ENCODE measurements around the gene APOC4.
A peak's percentile ranks its signal among the peaks of the same experiment; 100 is the strongest.
"Not testable (repeated sequence)": the region's sequence is repeated elsewhere in the genome, so short reads cannot be mapped to it uniquely, and the experiment has no call there.

Gene APOC4

DNA sequence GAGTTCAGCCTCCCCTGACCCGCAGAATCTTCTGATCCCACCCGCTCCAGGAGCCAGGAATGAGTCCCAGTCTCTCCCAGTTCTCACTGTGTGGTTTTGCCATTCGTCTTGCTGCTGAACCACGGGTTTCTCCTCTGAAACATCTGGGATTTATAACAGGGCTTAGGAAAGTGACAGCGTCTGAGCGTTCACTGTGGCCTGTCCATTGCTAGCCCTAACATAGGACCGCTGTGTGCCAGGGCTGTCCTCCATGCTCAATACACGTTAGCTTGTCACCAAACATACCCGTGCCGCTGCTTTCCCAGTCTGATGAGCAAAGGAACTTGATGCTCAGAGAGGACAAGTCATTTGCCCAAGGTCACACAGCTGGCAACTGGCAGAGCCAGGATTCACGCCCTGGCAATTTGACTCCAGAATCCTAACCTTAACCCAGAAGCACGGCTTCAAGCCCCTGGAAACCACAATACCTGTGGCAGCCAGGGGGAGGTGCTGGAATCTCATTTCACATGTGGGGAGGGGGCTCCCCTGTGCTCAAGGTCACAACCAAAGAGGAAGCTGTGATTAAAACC lies 37.5 kb upstream of the APOC4 start:
- Histone ChIP-seq H3K4me1 (peaks cover 8% of the 10 kb centered on the region; the same call in 1 of the 2 replicates), H3K9ac (no peak overlapping the region), H3K27ac (no peak overlapping the region), H4K20me1 (peaks cover 32% of the 10 kb centered on the region), H3K36me3 (peaks cover 49% of the 10 kb centered on the region), H3K4me3 (no peak overlapping the region), H3K27me3 (peaks cover 11% of the 10 kb centered on the region; the same call in 1 of the 2 replicates), H3K4me2 (no peak overlapping the region), H3K9me3 (no peaks in the 10 kb centered on the region)
- no peak for TF ChIP-seq Cebpa-rat (IDR thresholded peaks at IDR 0.05)

DNA sequence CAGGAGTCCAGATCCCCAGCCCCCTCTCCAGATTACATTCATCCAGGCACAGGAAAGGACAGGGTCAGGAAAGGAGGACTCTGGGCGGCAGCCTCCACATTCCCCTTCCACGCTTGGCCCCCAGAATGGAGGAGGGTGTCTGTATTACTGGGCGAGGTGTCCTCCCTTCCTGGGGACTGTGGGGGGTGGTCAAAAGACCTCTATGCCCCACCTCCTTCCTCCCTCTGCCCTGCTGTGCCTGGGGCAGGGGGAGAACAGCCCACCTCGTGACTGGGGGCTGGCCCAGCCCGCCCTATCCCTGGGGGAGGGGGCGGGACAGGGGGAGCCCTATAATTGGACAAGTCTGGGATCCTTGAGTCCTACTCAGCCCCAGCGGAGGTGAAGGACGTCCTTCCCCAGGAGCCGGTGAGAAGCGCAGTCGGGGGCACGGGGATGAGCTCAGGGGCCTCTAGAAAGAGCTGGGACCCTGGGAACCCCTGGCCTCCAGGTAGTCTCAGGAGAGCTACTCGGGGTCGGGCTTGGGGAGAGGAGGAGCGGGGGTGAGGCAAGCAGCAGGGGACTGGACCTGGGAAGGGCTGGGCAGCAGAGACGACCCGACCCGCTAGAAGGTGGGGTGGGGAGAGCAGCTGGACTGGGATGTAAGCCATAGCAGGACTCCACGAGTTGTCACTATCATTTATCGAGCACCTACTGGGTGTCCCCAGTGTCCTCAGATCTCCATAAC lies 36.4 kb upstream of the APOC4 start, which contains the start of gene APOE:
Gene APOE (plus strand): TSS at position 360 of the 724 bp plus-strand sequence. CDS start 829 bp downstream, outside the sequence.
- Histone ChIP-seq H3K4me3 (no peak within 1 kb of the TSS), H3K9ac (no peak within 1 kb of the TSS), H3K4me2 (no peak within 1 kb of the TSS), H3K27me3 (peaks cover 11% of the 10 kb centered on the region; the same call in 1 of the 2 replicates), H4K20me1 (peaks cover 21% of the 10 kb centered on the region), H3K4me1 (peaks cover 10% of the 10 kb centered on the region), H3K9me3 (no peaks in the 10 kb centered on the region), H3K27ac (no peak within 1 kb of the TSS), H3K36me3 (peaks cover 38% of the 10 kb centered on the region)
- no peak for TF ChIP-seq Cebpa-rat (IDR thresholded peaks at IDR 0.05)

DNA sequence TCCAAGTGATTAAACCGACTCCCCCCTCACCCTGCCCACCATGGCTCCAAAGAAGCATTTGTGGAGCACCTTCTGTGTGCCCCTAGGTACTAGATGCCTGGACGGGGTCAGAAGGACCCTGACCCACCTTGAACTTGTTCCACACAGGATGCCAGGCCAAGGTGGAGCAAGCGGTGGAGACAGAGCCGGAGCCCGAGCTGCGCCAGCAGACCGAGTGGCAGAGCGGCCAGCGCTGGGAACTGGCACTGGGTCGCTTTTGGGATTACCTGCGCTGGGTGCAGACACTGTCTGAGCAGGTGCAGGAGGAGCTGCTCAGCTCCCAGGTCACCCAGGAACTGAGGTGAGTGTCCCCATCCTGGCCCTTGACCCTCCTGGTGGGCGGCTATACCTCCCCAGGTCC lies 34.4 kb upstream of the APOC4 start:
- Histone ChIP-seq H3K4me1 (peaks cover 18% of the 10 kb centered on the region), H3K36me3 (peaks cover 18% of the 10 kb centered on the region), H3K27me3 (peaks cover 11% of the 10 kb centered on the region; the same call in 1 of the 2 replicates), H4K20me1 (peaks cover 10% of the 10 kb centered on the region), H3K4me2 (no peak overlapping the region), H3K4me3 (no peak overlapping the region), H3K27ac (no peak overlapping the region), H3K9ac (no peak overlapping the region), H3K9me3 (no peaks in the 10 kb centered on the region)
- no peak for TF ChIP-seq Cebpa-rat (IDR thresholded peaks at IDR 0.05)

DNA sequence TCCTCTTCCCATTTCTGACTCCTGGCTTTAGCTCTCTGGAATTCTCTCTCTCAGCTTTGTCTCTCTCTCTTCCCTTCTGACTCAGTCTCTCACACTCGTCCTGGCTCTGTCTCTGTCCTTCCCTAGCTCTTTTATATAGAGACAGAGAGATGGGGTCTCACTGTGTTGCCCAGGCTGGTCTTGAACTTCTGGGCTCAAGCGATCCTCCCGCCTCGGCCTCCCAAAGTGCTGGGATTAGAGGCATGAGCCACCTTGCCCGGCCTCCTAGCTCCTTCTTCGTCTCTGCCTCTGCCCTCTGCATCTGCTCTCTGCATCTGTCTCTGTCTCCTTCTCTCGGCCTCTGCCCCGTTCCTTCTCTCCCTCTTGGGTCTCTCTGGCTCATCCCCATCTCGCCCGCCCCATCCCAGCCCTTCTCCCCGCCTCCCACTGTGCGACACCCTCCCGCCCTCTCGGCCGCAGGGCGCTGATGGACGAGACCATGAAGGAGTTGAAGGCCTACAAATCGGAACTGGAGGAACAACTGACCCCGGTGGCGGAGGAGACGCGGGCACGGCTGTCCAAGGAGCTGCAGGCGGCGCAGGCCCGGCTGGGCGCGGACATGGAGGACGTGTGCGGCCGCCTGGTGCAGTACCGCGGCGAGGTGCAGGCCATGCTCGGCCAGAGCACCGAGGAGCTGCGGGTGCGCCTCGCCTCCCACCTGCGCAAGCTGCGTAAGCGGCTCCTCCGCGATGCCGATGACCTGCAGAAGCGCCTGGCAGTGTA lies 33.8 kb upstream of the APOC4 start:
- Histone ChIP-seq H3K9me3 (no peaks in the 10 kb centered on the region), H3K27ac (no peak overlapping the region), H3K9ac (no peak overlapping the region), H3K36me3 (peaks cover 11% of the 10 kb centered on the region), H3K4me1 (peaks cover 18% of the 10 kb centered on the region), H3K27me3 (peaks cover 11% of the 10 kb centered on the region; the same call in 1 of the 2 replicates), H4K20me1 (peaks cover 10% of the 10 kb centered on the region; the same call in 1 of the 2 replicates), H3K4me3 (no peak overlapping the region), H3K4me2 (no peak overlapping the region)
- no peak for TF ChIP-seq Cebpa-rat (IDR thresholded peaks at IDR 0.05)

DNA sequence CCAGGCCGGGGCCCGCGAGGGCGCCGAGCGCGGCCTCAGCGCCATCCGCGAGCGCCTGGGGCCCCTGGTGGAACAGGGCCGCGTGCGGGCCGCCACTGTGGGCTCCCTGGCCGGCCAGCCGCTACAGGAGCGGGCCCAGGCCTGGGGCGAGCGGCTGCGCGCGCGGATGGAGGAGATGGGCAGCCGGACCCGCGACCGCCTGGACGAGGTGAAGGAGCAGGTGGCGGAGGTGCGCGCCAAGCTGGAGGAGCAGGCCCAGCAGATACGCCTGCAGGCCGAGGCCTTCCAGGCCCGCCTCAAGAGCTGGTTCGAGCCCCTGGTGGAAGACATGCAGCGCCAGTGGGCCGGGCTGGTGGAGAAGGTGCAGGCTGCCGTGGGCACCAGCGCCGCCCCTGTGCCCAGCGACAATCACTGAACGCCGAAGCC lies 33.2 kb upstream of the APOC4 start:
- Histone ChIP-seq H3K9me3 (no peaks in the 10 kb centered on the region), H3K36me3 (peaks cover 9% of the 10 kb centered on the region; the same call in 1 of the 2 replicates), H3K4me1 (peaks cover 18% of the 10 kb centered on the region), H3K9ac (no peak overlapping the region), H3K27ac (no peak overlapping the region), H3K4me3 (no peak overlapping the region), H3K27me3 (peaks cover 11% of the 10 kb centered on the region; the same call in 1 of the 2 replicates), H3K4me2 (no peak overlapping the region), H4K20me1 (peaks cover 8% of the 10 kb centered on the region; the same call in 1 of the 2 replicates)
- no peak for TF ChIP-seq Cebpa-rat (IDR thresholded peaks at IDR 0.05)

DNA sequence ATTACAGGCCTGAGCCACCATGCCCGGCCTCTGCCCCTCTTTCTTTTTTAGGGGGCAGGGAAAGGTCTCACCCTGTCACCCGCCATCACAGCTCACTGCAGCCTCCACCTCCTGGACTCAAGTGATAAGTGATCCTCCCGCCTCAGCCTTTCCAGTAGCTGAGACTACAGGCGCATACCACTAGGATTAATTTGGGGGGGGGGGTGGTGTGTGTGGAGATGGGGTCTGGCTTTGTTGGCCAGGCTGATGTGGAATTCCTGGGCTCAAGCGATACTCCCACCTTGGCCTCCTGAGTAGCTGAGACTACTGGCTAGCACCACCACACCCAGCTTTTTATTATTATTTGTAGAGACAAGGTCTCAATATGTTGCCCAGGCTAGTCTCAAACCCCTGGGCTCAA lies 32.3 kb upstream of the APOC4 start:
- Histone ChIP-seq H3K9ac (no peak overlapping the region), H3K4me1 (peaks cover 26% of the 10 kb centered on the region), H3K27me3 (peaks cover 11% of the 10 kb centered on the region; the same call in 1 of the 2 replicates), H3K36me3 (no peaks in the 10 kb centered on the region), H3K27ac (no peak overlapping the region), H3K9me3 (no peaks in the 10 kb centered on the region), H3K4me2 (no peak overlapping the region), H3K4me3 (no peak overlapping the region), H4K20me1 (no peaks in the 10 kb centered on the region)
- TF ChIP-seq Cebpa-rat (IDR thresholded peaks at IDR 0.05): no peak

DNA sequence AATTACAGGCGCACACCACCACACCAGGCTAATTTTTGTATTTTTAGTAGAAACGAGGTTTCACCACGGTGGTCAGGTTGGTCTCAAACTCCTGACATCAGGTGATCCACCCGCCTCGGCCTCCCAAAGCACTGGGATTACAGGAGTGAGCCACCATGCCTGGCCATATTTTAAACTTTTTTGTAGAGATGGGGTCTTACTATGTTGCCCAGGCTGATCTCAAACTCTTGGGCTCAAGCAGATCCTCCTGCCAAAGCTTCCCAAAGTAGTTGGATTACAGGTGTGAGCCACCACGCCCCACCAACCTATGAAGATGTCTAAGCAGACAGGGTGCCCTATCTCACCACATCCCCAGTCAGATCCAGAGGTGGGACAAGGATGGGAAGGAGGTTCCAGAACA lies 30.1 kb upstream of the APOC4 start:
- not testable (repeated sequence) for H3K4me2 ChIP-seq, H3K36me3 ChIP-seq, H3K4me3 ChIP-seq, H4K20me1 ChIP-seq, H3K27me3 ChIP-seq, H3K9ac ChIP-seq, H3K27ac ChIP-seq, H3K9me3 ChIP-seq
- peaks cover 18% of the 10 kb centered on the region for H3K4me1 ChIP-seq

DNA sequence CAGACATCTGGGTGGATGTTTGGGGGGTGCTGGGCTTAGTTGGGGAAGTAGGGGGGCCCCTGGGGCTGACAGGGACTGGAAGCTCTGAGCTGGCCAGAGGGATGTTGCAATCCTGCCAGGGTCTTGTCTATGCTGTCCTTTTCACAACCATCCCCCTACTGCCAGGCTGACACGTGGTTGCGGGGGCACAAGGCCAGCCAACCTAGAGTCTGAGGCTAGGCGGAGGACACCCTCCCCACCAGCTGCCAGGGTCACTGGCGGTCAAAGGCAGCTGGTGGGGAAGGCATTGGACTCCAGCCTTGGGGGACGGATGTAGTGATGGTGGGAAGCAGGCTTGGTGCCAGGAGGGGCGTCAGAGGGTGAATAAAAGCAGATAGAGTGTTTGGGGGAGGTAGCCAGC lies 29.2 kb upstream of the APOC4 start:
- H3K4me3 ChIP-seq: no peak overlapping the region
- no peak for TF ChIP-seq Cebpa-rat (IDR thresholded peaks at IDR 0.05)
- H3K4me2 ChIP-seq: no peak overlapping the region
- H3K27ac ChIP-seq: no peak overlapping the region
- no peak overlapping the region for H3K9ac ChIP-seq
- no peaks in the 10 kb centered on the region for H3K36me3 ChIP-seq
- H4K20me1 ChIP-seq: no peaks in the 10 kb centered on the region
- no peaks in the 10 kb centered on the region for H3K27me3 ChIP-seq
- no peaks in the 10 kb centered on the region for H3K9me3 ChIP-seq
- H3K4me1 ChIP-seq: peaks cover 18% of the 10 kb centered on the region

DNA sequence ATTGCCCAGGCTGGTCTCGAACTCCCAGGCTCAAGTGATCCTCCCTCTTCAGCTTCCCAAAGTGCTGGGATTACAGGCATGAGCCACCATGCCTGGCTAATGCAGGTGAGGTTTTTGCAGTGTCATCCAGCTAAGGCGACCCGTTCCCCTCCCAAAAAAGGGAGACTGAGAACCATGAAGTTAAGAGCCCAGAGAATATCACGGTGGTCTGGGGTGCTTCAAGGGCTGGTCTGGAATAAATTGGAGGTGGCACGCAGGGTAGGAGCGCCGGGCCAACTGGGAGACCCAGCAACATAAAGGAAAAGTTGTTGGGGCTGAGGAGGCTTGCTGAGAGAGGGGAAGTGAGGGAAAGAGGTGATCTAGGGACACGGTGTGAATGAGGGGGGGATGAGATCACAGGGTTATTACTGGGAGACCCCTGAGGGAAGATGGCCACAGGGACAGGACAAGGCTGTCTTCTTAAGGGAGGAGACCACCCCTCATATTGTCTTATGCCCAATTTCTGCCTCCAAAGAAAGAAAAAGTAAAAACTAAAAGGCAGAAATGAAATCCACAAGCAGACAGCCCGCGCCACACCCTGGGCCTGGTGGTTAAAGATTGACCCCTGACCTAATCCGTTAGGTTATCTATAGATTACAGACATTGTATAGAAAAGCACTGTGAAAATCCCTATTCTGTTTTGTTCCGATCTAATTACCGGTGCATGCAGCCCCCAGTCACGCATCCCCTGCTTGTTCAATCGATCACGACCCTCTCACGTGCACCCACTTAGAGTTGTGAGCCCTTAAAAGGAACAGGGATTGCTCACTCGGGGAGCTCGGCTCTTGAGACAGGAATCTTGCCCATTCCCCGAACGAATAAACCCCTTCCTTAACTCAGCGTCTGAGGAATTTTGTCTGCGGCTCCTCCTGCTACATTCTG lies 28.3 kb upstream of the APOC4 start:
- Histone ChIP-seq H3K4me2 (peak overlapping the region; percentile 91), H3K4me1 (peaks cover 18% of the 10 kb centered on the region), H3K4me3 (peak overlapping the region; percentile 68), H3K9ac (peak overlapping the region; percentile 79)
- not testable (repeated sequence) for H3K9me3 ChIP-seq, H4K20me1 ChIP-seq, H3K27ac ChIP-seq, H3K36me3 ChIP-seq, H3K27me3 ChIP-seq

DNA sequence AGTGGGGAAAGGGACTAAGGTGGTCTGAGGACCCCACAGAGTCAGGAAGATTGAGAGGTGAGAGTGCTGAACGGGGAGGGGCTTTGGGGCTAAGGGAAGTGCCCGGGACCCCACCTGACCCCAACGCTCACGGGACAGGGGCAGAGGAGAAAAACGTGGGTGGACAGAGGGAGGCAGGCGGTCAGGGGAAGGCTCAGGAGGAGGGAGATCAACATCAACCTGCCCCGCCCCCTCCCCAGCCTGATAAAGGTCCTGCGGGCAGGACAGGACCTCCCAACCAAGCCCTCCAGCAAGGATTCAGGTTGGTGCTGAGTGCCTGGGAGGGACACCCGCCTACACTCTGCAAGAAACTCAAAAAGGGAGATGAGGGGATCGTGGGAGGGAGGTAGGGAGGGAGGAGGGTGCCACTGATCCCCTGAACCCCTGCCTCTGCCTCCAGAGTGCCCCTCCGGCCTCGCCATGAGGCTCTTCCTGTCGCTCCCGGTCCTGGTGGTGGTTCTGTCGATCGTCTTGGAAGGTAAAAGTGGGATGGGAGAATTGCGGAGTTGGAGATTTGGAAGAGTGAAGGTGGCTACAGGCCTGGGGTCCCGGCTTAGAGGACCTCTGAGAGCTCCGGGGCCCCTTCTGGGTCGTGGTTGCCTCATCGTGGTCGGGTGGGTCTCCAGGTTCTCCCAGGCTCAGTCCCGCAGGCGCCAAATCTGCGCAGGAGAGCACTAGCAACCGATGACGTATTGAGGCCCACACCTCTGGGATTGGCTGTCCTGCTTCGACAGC lies 27.4 kb upstream of the APOC4 start, which contains the start of gene APOC1:
Gene APOC1 (plus strand): TSS at position 176 of the 774 bp plus-strand sequence. CDS start 284 bp downstream, at position 460.
- Histone ChIP-seq H3K4me2 (peak within 1 kb of the TSS; percentile 91), H3K27ac (peak within 1 kb of the TSS; percentile 76), H3K4me1 (peaks cover 18% of the 10 kb centered on the region), H3K4me3 (peak within 1 kb of the TSS; percentile 68), H3K9ac (peak within 1 kb of the TSS; percentile 79)
- H3K9me3 ChIP-seq, H3K27me3 ChIP-seq, H4K20me1 ChIP-seq, H3K36me3 ChIP-seq: not testable (repeated sequence)

Data from BLaER1 (cell line).